ENCODE results near the gene ARID5B.
"Not testable (repeated sequence)": the region's sequence is repeated elsewhere in the genome, so short reads cannot be mapped to it uniquely, and the experiment has no call there.

Gene ARID5B

DNA sequence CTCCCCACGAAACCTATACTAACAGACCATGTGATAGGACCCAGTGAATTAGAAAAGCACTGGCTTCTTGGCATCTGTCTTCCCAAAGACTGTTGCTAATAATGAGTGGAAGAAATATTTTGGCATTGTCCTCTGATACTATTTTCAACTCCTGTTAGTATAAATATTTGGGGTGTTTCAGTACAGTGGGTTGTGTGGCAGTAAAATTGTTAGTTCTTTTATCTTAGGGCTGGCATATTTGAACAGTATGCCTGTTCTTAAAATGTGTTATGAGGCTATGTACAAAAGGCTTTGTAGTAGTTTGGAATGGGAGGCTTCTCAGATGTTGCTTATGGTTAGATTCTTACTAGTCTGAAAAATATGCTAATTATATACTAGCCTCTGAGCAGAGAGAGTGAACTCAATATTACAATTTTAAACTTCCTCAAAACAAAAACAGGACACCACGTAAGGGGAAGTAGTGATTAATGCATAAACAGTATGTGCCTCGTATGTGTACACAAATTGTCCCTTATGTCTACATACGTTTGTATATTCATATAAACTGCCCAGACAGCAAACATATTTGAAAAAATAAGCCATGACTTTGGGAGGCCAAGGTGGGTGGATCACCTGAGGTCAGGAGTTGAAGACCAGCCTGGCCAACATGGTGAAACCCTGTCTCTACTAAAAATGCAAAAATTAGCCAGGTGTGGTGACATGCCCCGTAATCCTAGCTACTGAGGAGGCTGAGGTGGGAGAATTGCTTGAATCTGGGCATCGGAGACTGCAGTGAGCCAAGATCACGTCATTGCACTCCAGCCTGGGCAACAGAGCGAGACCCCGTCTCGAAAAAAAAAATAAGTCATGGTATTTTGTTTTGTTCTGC is 115.4 kb downstream of the ARID5B start:
- DNase-seq (ENCODE audit: low read depth in 3 of 3), result no peak

DNA sequence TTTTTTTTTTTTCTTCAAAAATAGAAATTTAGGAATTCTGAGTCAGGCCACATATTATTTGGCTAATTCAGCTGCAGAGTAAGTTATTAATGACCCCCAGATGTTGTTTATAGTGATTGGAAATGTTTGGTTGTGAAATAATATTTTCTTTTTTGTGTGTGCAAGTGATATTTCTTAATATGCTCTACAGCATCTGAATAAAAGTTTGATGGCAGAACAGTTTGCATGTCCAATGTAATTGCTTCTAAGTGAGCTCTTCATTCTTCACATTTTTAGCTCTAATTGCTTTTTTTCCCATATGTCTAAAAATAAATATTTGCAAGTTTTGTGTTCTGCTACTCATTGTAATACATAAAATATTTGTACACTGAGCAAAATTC is 116.0 kb downstream of the ARID5B start:
- no peak for DNase-seq (ENCODE audit: low read depth in 3 of 3)

DNA sequence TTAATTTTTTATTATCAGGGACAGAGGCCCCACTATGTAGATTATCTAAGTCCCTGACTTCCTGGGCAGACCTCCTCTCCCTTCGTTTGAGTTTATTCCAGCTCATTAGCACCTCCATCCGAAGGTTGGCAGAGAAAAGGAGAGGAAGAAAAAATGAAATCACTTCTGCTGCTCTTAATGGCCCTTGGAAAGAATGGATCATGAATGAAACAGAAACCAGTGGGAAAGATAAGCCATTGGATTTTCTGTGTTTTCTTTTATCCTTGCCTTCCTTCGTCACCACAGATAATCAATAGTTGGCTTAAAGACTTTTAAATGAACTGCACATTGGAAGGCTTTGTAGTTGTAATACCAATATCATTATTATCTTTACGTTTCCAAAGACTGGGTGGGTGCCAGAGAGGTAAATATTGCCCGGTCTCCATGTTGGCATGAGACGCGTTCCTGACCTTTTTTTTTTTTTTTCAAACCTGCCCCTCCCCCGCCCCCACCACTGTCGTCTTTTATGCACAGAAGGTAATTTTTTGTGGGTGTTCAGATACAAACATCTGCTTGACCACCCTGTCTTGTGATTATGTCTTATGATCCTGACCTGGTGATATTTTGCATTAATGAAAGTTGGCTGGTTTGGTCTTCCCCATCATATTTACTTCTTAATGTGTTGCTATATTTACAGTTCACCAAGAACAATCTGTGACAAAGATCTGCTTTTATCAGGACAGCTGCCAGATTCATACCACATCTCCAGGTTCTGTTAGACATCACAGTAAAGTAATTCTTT is 116.8 kb downstream of the ARID5B start:
- no peak for DNase-seq (ENCODE audit: low read depth in 3 of 3)

DNA sequence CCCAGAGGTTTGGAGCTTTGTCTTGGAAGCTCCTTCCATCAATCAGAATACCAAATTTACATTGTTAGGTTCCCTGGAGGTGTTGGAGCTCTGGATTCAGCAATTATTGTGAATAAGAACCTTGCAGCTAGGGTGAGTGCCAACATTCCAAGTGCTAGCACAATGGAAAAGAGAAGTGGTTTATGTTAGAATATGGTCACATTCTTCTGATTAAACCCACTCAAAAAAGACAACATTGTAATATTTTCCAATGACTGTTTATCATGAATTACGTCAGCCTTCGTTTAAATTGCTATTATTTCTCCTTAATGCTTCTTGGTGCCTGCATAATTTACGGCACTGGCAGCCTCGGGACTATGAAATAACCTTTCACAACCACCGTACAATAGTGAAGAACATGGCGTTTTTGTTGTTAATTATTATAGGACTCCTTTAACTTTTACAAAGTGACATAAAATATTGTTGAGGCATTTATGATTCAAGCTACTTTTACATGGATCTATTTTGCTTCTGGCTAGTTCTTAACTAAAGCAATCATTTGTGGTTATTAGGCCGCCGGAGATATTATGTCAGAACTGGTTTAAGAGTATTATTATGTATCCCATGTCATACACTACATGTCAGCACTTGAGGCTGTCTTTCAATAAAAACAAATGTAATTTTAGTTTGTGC is 117.7 kb downstream of the ARID5B start:
- DNase-seq (ENCODE audit: low read depth in 3 of 3), result no peak

DNA sequence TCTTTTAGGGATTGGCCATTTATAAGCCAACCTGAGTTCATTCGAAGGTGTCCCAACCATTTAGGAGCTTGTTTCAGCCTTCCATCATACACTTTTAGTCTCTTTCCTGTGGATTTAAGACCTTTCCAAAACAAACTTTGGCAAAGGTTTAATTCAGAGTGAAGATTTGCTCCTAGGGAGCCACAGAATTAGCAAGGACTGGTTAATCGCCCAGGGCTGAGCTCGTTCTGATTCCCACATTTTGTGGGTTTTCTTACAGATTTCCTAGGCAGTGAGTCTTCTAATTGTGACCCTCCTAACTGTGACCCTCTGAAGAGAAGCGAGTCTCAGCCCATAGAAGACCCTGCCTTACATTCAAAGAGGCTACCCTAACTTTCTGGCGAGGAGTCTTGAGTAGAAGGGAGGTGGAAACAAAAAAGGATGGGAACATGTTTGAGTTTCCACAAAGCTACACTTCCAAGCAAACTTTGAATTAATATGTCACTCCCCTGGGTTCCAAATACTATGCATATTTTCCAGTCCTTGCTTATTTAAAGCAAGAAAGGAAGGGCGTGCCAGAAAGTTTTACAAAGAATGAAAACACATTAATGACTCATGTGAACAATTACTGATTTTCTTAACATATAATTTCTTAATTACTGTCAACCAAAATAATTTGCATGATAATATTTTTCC is 118.3 kb downstream of the ARID5B start:
- DNase-seq (ENCODE audit: low read depth in 3 of 3), result no peak

DNA sequence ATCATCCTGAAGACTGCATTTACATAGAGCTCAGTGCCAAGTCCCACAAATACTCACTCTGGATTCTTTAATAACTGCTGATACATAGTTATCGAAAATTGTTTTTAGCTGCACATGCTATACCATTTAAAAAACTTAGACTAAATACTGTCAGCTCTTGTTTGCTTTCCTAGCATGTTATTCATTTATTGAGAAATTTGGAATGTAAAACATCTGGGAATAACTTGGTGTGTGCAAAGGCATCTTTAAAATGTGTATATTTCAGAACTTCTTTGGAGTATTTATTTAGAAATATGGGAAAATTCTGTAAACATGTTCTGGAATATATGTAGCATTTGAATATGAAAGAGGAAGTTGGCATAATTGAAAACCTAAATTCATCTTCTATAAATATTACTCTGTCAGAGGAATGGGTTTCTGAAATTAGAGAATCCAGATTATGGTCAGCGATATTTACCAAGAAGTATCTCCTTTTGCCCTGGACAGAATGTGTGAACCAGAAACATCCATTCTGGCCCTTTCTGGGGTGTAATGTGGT is 119.7 kb downstream of the ARID5B start:
- no peak for DNase-seq (ENCODE audit: low read depth in 3 of 3)

DNA sequence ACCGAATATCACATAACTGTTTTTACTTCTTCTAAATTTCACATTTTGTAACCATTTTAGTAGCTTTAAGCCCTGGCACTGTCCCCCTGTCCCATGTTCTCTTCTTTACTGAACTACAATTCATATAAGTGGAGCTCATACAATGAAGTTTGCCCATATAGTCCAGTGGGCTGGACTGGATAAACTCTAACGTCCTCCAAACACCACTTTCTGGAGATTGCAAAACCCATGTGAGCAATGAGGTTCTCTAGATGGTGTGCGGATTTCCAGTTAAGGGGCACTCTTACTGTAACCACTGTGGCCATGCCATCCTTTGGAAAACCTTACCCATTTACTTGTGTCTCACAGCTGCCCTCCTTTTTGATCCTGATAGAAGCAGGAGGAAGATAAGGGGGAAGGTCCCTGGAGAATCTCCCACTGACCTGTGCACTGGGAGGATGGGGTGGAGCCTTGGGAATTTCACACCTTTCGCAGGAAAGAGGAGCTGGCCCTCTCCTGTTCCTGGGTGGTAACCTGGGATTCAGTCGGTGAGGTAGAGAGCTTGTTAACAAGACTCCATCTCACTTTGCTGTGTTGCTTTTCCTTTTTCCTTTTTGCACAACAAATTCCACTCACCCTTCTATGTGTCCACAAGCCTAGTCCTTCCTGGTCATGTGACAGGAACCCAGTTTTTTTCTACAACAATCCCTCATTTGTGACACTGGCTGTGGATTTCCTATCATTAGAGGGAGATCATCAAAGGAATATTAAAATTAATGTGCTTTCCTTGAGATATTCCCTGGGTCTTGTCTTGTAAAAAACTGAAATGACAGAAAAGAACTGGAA is 120.7 kb downstream of the ARID5B start:
- no peak for DNase-seq (ENCODE audit: low read depth in 3 of 3)

DNA sequence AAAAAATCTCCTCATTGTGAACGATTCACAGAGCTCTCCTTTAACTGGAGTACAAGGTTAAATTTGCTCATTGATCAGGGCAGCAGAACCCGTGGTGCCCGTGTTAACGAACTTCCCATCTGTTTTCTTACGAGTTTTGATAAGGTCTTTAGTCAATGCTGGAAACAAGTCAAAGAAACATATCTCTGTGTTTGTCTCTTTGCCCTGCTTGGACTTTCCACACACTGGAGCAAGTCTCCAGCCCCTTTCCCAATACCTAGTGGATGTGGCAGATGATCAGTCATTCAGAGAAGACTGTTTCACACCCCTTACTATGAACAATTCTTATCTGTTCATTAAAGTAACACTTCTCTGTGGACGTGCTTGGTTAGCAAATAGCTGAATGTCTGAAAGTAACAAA is 121.3 kb downstream of the ARID5B start:
- no peak for DNase-seq (ENCODE audit: low read depth in 3 of 3)

DNA sequence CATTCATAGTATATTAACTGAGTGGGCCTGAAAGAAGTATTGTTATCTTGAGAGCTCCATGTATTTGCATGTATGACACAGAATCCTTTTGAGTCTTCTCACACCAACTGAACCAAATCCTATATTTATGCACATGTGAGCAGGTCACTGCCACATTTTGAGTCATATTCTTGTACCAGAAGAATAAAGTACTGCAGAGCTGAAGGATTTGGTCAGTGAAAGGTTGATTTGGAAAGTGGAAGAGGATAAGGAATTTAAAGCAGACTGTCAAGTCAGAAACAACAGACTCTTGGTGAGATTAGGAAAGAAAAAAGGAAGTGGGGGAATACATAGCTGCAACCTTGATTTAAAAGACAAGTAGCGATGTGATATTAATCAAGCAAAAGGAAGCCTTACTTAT is 121.8 kb downstream of the ARID5B start:
- DNase-seq (ENCODE audit: low read depth in 3 of 3), result no peak

DNA sequence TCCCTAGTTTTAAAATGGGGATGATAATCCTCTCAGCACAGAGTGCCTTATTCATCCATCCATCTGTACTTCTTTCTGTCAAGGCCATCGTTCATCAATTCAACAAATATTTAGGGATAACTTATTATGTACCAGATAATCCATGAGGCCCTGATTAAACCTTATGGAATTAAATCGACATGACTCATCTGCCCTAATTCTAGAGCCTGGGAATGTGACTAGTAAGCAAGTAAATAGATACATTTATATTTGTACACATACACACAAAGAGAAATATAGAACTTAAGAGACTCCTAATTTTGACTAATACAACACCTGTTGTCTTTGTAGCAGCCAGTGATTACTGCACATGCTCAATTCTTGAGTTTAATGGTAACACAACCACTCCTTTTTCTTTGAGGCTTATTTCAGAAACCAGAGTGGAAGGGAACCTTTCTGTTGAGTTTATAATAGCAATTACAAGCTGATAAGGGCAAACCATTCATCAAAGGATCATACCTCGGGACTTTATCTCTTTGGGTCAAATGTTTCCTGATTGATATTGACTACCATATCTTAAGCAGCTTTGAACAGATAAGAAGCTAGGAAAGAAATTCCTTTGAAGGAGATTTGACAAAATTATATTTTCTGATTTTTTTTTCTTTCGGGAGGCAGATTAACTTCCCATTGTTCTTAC is 122.7 kb downstream of the ARID5B start:
- DNase-seq (ENCODE audit: low read depth in 3 of 3), result no peak

DNA sequence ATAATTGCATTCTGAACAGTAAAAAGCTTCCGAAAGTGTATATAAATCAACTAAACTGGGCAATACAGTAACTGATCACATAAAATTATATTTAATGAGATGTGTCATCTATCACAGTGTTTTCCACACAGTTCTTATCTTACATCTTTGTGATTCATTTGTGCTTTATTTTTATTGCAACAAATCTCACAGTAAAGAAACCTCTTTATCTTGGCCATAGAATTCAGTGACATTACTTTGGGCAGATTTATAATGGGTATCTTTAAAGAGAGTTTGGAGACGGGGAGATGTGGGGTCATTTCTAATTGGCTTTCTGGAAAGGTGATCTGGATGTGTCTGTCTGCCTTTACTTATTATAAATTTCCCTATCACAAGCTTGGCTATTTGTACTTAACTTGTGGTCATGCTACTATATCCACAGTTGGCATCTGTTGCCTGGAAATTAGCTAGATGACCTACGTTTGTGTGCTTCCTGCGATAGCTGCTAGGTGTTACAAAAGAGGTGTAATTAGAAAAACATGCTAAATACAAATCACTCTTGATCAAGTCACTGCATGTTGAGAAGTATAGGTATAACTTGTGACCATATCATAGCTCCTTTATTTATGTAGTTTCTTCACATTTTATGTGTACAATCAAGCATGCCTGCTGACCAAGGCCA is 123.8 kb downstream of the ARID5B start:
- DNase-seq (ENCODE audit: low read depth in 3 of 3), result no peak

DNA sequence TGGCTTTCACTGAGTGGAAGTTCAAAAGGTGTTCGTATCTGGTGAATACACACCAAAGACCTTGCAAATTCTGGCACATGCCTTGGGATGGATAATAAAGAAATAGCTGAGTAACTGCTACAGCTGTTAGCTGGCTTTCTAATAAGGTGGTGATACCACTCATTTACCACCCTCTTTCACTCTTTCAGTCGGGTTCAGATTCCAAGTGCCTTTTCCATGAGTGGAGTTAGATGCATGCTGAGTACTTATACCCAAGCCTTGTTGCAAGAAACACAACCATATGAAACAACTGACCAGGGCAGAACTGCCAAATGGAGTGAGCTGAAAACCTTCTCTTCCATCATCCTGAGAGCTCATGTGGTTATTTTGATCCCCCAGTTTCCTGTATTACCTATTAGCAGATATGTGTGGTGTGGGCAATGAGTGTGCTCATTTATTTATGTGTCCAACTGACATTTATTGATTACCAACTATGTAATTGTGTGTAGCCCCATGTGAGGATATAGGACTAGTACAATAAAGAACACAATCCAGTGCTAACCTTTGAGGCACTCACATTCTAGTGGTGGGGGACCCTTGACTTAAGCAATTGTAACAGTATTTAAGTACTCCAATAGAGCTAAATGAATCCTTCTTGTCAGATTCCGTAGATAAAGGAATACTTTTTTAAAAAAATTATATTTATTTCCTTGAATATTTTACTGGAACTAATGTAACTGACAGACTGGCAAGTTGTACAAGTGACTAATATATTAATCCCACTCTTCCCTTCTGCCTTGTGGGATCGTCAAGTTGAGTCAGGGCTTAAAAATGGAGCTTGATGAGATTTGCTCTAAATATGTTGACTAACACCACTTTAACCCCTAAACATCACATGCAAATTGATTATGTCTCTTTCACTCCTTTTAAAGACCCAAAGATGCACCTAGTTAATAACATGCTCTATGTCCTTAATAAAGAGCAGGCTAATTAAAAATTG is 124.7 kb downstream of the ARID5B start:
- DNase-seq (ENCODE audit: low read depth in 3 of 3), result no peak

DNA sequence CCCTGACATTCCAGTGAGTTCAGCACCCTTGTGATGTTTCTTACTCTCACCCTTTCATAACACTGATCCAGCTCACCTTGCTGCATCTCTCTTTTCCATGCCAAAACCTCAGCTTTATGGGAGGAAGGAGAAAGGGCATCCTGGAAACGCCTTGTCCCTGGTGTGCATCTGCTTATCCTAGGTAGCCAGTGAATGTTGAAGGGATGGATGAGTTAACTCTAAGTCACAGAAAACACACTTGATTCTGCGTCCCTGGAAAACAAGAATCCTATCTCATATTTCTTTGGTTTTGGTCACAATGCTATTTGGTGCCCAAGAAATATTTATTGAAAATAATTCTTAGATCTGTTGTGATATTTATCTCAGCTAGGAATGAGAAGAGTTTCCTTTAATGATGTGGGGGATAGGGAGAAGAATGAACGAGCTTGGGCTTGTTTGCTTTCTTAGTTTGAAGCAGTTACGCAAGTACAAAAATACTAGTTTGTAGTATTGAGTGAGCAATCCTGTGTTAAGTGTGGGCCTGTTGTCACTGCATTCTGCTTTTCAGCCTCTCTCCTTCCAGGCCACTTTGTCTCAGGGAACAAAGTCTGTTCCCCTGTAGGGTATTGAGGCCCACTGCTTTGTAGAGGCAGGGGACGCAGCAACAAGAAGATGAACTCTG is 126.5 kb downstream of the ARID5B start:
- DNase-seq (ENCODE audit: low read depth in 3 of 3), result no peak

DNA sequence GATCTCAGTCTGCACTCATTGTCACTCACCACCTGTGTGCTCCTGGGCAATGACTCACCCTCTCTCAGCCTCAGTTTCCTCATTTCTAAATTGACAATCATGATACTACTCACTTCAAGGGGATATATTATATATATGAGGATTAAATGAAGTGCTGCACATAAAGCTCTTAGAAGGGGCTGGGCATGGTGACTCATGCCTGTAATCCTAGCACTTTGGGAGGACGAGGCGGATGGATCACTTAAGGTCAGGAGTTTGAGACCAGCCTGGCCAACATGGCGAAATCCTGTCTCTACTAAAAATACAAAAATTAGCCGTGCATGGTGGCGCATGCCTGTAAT is 127.0 kb downstream of the ARID5B start:
- DNase-seq (ENCODE audit: low read depth in 3 of 3), result not testable (repeated sequence)

DNA sequence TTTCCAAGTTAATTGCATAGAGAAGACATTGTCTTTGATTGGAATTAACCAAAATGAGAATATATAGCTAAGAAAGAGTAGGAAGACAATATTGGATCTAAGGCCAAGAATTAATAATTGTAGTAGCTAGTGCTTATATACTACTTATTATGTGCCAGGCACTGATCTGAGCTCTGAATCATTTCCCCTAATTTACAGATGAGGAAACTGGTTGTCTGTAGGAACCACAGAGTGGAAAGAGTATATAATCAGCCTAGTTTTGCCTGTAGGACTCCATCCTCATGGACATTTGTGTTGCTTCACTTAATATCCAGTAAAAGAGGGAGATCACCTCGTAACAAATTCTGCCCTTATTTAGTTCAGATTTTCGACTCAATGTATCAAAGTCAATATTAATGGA is 127.9 kb downstream of the ARID5B start:
- no peak for DNase-seq (ENCODE audit: low read depth in 3 of 3)

DNA sequence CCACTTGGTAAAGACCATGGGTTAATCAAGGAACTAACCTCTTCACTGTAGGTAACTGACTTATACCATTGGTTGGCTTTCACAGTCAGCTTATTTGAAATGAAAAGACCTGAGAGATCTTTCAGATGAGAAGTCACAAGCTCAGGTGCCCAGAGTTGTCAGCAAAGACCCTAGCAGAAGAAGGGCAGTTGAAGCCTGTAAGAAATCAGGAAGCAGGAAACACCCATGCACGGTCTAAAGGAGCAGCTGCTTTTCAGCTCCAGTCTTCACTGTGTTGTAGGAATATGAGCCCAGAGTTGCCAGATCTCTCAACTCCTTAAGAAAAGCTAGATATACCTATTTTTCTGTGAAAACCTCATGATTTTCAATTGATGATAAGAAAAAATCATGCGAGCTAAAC is 130.0 kb downstream of the ARID5B start:
- no peak for DNase-seq (ENCODE audit: low read depth in 3 of 3)

DNA sequence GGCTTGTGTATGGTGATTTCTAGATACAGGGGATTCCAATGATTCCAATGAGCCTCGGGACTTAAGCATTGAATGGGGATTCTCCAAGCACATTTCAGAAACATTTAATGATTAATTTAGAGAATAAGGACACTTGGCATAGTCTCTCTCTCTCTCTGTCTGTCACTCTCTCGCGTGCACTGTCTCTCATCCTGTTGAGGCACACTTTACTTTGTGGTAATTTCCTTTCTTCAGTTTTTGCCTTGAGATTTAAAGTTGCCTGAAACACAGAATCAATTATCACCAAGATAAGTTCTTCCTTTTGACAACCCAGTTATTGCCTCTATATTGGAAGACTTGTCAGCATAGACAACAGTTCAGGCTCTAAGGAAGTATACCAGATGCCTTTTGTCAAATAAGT is 131.6 kb downstream of the ARID5B start:
- no peak for DNase-seq (ENCODE audit: low read depth in 3 of 3)

DNA sequence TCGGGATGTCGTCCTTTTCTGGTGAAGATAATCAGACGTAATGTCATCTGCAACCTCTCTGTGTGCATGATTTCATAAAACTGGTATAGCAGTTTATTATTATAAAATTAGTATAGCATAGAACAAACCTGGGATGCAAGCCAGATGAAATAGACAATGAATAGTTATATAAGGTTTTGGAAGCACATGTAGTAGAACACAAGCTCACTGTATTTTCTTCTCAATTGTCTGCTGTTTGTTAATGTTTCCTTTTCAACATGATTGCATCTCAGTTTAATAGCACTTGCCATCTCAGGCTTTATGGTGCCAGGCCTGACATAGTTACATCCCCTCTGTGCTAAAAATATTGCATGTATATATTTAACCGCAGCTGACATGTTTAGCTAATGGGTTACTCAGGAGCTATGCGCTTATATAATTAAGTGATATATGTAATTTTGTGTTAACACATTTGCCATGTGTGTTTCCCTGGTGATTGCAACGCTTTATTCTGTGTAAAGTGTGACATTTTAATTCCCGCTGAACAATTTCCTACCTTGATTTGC is 132.7 kb downstream of the ARID5B start:
- DNase-seq (ENCODE audit: low read depth in 3 of 3), result no peak

Data from stimulated activated CD4-positive, alpha-beta T cell treated with anti-CD3 and anti-CD28 coated beads, TNF-alpha, amount 100 ng/mL, for 4 hours (primary cell).